Measurements from ENCODE around the gene SYNM.

DNA sequence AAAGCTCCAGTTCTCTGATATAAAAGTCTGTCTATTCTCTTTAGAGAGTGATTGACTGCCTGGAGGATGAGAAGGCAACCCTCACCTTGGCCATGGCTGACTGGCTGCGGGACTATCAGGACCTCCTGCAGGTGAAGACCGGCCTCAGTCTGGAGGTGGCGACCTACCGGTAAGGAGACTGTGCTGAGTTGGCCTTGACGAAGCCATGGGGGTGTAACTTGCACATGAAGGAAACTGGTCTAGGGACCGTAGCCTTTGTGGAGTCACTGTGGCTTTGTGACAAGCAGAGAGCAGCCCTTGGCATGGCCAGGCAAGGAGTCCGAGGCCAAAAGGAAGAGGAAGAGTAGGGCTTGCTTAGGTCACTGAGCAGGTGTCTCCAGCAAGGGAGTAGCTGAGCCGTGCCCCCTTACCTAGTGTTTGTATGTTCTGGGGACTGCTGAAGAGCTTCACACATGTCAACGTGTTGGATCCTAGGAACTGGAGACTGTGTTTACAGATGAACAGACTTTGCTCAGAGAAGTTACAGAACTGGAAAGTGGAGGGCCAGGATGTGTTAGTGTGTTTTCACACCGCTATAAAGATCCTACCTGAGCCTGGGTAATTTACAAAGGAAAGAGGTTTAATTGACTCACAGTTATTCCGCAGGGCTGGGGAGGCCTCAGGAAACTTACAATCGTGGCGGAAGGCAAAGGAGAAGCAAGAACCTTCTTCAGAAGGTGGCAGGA is 8.8 kb downstream of the SYNM start:
- TF ChIP-seq ZFP3 (CRISPR knock-in tag; IDR thresholded peaks at IDR 0.05) = no peak
- no peak for TF ChIP-seq ESRRG (CRISPR knock-in tag; IDR thresholded peaks at IDR 0.05)
- TF ChIP-seq CSRNP3 (CRISPR knock-in tag; IDR thresholded peaks at IDR 0.05) = no peak
- no peak for TF ChIP-seq ZC3H10 (CRISPR knock-in tag; IDR thresholded peaks at IDR 0.05)
- no peak for TF ChIP-seq GLIS3 (CRISPR knock-in tag; IDR thresholded peaks at IDR 0.05)
- no peak for TF ChIP-seq ISL1 (CRISPR knock-in tag; IDR thresholded peaks at IDR 0.05)
- TF ChIP-seq SNAI2 (CRISPR knock-in tag; IDR thresholded peaks at IDR 0.05) = no peak
- TF ChIP-seq TOX (CRISPR knock-in tag; IDR thresholded peaks at IDR 0.05; ENCODE audit: borderline replicate concordance) = no peak

Data from SK-N-SH treated with all-trans-retinoic acid at 6 μM for 48 hours (cell line).